Measurements from ENCODE around the gene GPR119.

- TF ChIP-seq CTCF (IDR thresholded peaks at IDR 0.05), result no peak
- no peak for TF ChIP-seq POLR2A (IDR thresholded peaks at IDR 0.05)
Measured at GRCh38 chrX:130343411-130343810, 42.1 kb downstream of the GPR119 start.
